ENCODE measurements around the gene PRM3. TPM values are rescaled to one million over a fixed set of nuclear protein-coding genes. Genes with fewer than 3 reads are reported as not detected.

Gene PRM3
- polyA plus RNA-seq, 2 of the 4 experiments (the other 2 are of a cell fraction) = not detected

DNA sequence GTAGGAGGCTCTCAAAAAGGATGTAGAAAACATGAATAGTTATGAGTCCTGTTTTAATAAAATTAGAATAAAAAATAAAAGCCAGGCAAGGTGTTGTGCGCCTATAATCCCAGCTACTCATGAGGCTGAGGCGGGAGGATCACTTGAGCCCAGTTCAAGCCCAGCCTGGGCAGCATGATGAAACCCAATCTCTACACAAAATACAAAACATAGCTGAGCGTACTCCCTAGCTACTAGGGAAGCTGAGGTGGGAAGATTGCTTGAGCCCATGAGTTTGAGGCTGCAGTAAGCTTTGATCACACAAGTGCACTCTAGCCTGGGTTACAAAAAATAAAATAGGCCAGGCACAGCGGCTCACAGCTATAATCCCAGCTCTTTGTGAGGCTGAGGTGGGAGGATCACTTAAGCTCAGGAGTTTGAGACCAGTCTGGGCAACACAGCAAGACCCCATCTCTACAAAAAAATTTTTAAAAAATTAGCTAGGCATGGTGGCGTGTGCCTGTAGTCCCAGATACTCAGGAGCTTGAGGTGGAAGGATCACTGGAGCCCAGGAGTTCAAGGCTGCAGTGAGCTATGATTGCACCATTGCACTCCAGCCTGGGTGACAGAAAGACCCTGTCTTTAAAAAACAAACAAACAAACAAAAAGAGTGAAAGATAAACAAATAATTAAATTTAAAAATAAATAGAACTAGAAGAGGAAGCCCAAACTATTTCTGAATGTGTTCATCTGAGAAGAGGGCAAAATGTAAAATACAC is 24.9 kb upstream of the PRM3 start:
- WGBS (ENCODE audit: missing lambda C conversion rate) = 81% methylated on average over 5 of the region's 5 CpGs
- H3K4me3 ChIP-seq = no peak overlapping the region
- ChIA-PET CTCF (interaction anchor here (1.0 kb wide), 1 partner anchor 335 kb away, joined by 7 read pairs; no protein-coding TSS in a partner anchor), POLR2A (no interaction called here)
- FAIRE-seq (no peak), DNase-seq (ENCODE audit: low read depth in 1 of 2, low spot score in 1 of 2) (no peak), ATAC-seq (no peak)
- TF ChIP-seq RFX5 (IDR thresholded peaks at IDR 0.05) = no peak
- TF ChIP-seq KDM1A (IDR thresholded peaks at IDR 0.05; ENCODE audit: low read depth) = no peak
- TF ChIP-seq, protein P1, sequence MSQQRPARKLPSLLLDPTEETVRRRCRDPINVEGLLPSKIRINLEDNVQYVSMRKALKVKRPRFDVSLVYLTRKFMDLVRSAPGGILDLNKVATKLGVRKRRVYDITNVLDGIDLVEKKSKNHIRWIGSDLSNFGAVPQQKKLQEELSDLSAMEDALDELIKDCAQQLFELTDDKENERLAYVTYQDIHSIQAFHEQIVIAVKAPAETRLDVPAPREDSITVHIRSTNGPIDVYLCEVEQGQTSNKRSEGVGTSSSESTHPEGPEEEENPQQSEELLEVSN (IDR thresholded peaks at IDR 0.05; ENCODE audit: borderline replicate concordance, low read depth) = no peak
- TF ChIP-seq, protein P2, sequence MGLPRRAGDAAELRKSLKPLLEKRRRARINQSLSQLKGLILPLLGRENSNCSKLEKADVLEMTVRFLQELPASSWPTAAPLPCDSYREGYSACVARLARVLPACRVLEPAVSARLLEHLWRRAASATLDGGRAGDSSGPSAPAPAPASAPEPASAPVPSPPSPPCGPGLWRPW (IDR thresholded peaks at IDR 0.05) = no peak
- no peak overlapping the region for H3K27ac ChIP-seq
- H3K4me2 ChIP-seq = no peak overlapping the region
- no peaks in the 10 kb centered on the region for H3K9me3 ChIP-seq
- H3K4me1 ChIP-seq = no peaks in the 10 kb centered on the region

DNA sequence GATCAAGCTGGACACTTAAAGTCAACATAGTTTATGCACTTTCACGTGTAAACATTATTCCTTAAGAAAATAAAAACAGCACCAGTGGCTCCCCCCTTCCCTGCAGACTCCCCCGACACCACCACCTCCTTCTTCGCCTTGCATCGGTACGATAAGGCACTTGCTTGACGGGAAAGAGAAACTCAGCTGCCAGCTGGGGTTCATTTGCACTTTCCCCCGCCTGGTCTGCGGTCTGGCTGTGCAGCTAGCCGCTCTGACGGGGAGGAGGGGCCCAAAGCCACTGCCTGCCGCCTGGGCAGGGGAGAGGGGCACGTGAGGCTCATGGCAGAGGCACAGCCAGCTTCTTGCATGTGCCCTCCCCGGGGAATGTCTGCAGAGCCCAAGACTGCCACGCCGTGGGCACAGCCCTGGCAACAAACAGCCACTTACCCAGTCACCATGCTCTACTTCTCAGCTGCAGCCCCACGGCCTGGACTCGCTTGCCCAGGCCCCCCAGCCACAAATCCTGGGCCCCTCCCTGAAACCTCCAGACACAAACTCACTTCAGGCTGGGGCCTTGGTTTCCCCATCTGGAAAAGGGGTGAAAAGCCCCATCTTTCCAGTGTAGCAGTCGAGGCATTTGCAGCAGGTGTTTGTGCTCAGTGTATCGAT is 24.2 kb upstream of the PRM3 start:
- 58% methylated on average over 16 of the region's 19 CpGs for WGBS (ENCODE audit: missing lambda C conversion rate)
- no peaks in the 10 kb centered on the region for H3K4me1 ChIP-seq
- FAIRE-seq (no peak), ATAC-seq (peak in 1 of 2 experiments; percentile 61; a peak in 3 of 6 replicates), DNase-seq (ENCODE audit: low read depth in 1 of 2, low spot score in 1 of 2) (no peak)
- CTCF ChIA-PET = interaction anchor here (1.0 kb wide), 1 partner anchor 334 kb away, joined by 7 read pairs; no protein-coding TSS in a partner anchor
- POLR2A ChIA-PET = no interaction called here
- H3K27ac ChIP-seq = no peak overlapping the region
- TF ChIP-seq EP300 (IDR thresholded peaks at IDR 0.05) (no peak), EHF (CRISPR knock-in tag; IDR thresholded peaks at IDR 0.05) (no peak), HEYL (CRISPR knock-in tag; IDR thresholded peaks at IDR 0.05) (no peak), ZSCAN20 (CRISPR knock-in tag; IDR thresholded peaks at IDR 0.05) (no peak), CBX8 (IDR thresholded peaks at IDR 0.05) (no peak), CHD2 (IDR thresholded peaks at IDR 0.05; ENCODE audit: low read length, partially characterized antibody) (no peak), CBX2 (IDR thresholded peaks at IDR 0.05; ENCODE audit: borderline replicate concordance, low read depth) (no peak), ZNF302 (CRISPR knock-in tag; IDR thresholded peaks at IDR 0.05) (no peak), ZFP36 (IDR thresholded peaks at IDR 0.05; ENCODE audit: borderline replicate concordance, partially characterized antibody) (no peak), EHMT2 (IDR thresholded peaks at IDR 0.05; ENCODE audit: low read depth) (no peak), GATA3 (IDR thresholded peaks at IDR 0.05; ENCODE audit: borderline replicate concordance) (no peak), RAD21 (conservative IDR thresholded peaks at IDR 0.05 in 1 of 2, IDR thresholded peaks at IDR 0.05 in 1 of 2) (no peak), ESRRA (IDR thresholded peaks at IDR 0.05; ENCODE audit: borderline replicate concordance, low read length) (no peak), CHD4 (IDR thresholded peaks at IDR 0.05; ENCODE audit: borderline replicate concordance) (no peak), POLR2AphosphoS2 (conservative IDR thresholded peaks at IDR 0.05; ENCODE audit: low read length) (no peak), KDM5A (IDR thresholded peaks at IDR 0.05) (no peak)
- TF ChIP-seq, protein P2 (IDR thresholded peaks at IDR 0.05) = no peak
- no peak overlapping the region for H3K4me3 ChIP-seq
- H3K4me2 ChIP-seq = no peak overlapping the region
- no peaks in the 10 kb centered on the region for H3K9me3 ChIP-seq

DNA sequence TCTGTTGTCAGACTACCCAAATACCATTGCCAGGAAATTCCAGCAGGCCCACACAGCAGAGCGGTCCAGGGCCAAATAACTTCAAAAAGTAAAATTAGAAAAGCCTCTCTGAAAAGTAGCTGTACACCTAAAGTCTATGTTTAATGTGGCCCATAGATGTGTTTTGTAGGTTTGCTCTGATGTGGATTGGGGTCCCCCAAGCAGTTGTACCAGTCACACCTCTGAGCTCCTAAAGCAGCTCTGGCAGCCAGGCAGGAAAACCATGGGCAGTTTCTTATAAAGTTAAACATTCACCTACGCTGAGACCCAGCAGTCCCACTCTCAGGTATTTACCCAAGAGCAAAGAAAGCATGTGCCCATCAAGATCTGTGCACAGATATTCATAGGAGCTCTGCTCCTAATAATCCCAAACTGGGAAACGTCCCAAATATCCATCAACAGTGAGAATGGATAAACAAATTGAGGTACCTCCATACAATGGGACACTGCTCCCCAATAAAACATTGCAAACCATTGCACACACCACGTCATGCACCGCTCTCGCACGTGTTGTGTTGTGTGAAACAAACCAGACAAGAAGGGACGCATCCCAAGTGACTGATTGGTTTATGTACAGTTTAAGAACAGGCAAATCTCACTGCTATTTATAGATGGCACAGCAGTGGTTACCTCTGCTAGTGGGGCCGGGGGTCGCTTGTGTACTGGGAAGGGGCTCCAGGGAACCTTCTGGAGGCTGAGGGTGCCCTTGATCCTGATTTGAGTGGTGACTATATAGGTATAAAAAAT is 23.5 kb upstream of the PRM3 start:
- WGBS (ENCODE audit: missing lambda C conversion rate) = 58% methylated on average over 10 of the region's 10 CpGs

More for the DNA sequence above, 23.5 kb upstream of the PRM3 start:
- no peak for ATAC-seq
- Histone ChIP-seq H3K4me3 (no peak overlapping the region), H3K9me3 (no peaks in the 10 kb centered on the region), H3K4me1 (no peaks in the 10 kb centered on the region), H3K4me2 (no peak overlapping the region), H3K27ac (no peak overlapping the region)
- no peak for DNase-seq (ENCODE audit: low read depth in 1 of 2, low spot score in 1 of 2)
- ChIA-PET CTCF (no interaction called here), POLR2A (no interaction called here)
- no peak for FAIRE-seq
- TF ChIP-seq CBX8 (IDR thresholded peaks at IDR 0.05) = no peak
- TF ChIP-seq ZSCAN20 (CRISPR knock-in tag; IDR thresholded peaks at IDR 0.05) = no peak
- no peak for TF ChIP-seq CHD4 (IDR thresholded peaks at IDR 0.05; ENCODE audit: borderline replicate concordance)
- no peak for TF ChIP-seq FOSL2 (IDR thresholded peaks at IDR 0.05)
- TF ChIP-seq FOSL2 (CRISPR knock-in tag; IDR thresholded peaks at IDR 0.05) = no peak
- TF ChIP-seq CHD2 (IDR thresholded peaks at IDR 0.05; ENCODE audit: low read length, partially characterized antibody) = no peak
- TF ChIP-seq MAZ (IDR thresholded peaks at IDR 0.05; ENCODE audit: borderline replicate concordance, low read depth, low read length) = no peak
- TF ChIP-seq, protein P3, sequence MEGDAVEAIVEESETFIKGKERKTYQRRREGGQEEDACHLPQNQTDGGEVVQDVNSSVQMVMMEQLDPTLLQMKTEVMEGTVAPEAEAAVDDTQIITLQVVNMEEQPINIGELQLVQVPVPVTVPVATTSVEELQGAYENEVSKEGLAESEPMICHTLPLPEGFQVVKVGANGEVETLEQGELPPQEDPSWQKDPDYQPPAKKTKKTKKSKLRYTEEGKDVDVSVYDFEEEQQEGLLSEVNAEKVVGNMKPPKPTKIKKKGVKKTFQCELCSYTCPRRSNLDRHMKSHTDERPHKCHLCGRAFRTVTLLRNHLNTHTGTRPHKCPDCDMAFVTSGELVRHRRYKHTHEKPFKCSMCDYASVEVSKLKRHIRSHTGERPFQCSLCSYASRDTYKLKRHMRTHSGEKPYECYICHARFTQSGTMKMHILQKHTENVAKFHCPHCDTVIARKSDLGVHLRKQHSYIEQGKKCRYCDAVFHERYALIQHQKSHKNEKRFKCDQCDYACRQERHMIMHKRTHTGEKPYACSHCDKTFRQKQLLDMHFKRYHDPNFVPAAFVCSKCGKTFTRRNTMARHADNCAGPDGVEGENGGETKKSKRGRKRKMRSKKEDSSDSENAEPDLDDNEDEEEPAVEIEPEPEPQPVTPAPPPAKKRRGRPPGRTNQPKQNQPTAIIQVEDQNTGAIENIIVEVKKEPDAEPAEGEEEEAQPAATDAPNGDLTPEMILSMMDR (IDR thresholded peaks at IDR 0.05) = no peak
- TF ChIP-seq HDAC2 (IDR thresholded peaks at IDR 0.05) = no peak
- no peak for TF ChIP-seq ESRRA (IDR thresholded peaks at IDR 0.05; ENCODE audit: borderline replicate concordance, low read length)

Data from A549 (cell line).